ENCODE measurements around the gene ALPK3.

Gene ALPK3

GRCh38 chr15:84898761-84899160 lies 81.6 kb downstream of the ALPK3 start:
- no peak overlapping the region for H3K4me3 ChIP-seq (ENCODE audit: low read depth, low read length)
- no peak for TF ChIP-seq CTCF (conservative IDR thresholded peaks at IDR 0.05; ENCODE audit: low read depth, low read length)
- DNase-seq (ENCODE audit: low read depth), result no peak

- DNase-seq (ENCODE audit: low read depth), result no peak
- TF ChIP-seq CTCF (conservative IDR thresholded peaks at IDR 0.05; ENCODE audit: low read depth, low read length), result no peak
- H3K4me3 ChIP-seq (ENCODE audit: low read depth, low read length), result no peak overlapping the region
Observed at GRCh38 chr15:84899750-84900149, 82.6 kb downstream of the ALPK3 start.

- no peak overlapping the region for H3K4me3 ChIP-seq (ENCODE audit: low read depth, low read length)
- no peak for TF ChIP-seq CTCF (conservative IDR thresholded peaks at IDR 0.05; ENCODE audit: low read depth, low read length)
- DNase-seq (ENCODE audit: low read depth), result no peak
Observed at GRCh38 chr15:84901540-84901939, 84.4 kb downstream of the ALPK3 start.

- DNase-seq (ENCODE audit: low read depth), result no peak
- no peak overlapping the region for H3K4me3 ChIP-seq (ENCODE audit: low read depth, low read length)
- no peak for TF ChIP-seq CTCF (conservative IDR thresholded peaks at IDR 0.05; ENCODE audit: low read depth, low read length)
Observed at GRCh38 chr15:84903751-84904150, 86.6 kb downstream of the ALPK3 start.

- TF ChIP-seq CTCF (conservative IDR thresholded peaks at IDR 0.05; ENCODE audit: low read depth, low read length), result no peak
- no peak for DNase-seq (ENCODE audit: low read depth)
- no peak overlapping the region for H3K4me3 ChIP-seq (ENCODE audit: low read depth, low read length)
Observed at GRCh38 chr15:84904419-84904818, 87.3 kb downstream of the ALPK3 start.

GRCh38 chr15:84905016-84905916 lies 88.1 kb downstream of the ALPK3 start:
- no peak overlapping the region for H3K4me3 ChIP-seq (ENCODE audit: low read depth, low read length)
- no peak for TF ChIP-seq CTCF (conservative IDR thresholded peaks at IDR 0.05; ENCODE audit: low read depth, low read length)
- no peak for DNase-seq (ENCODE audit: low read depth)

GRCh38 chr15:84907731-84908130 lies 90.6 kb downstream of the ALPK3 start:
- DNase-seq (ENCODE audit: low read depth), result no peak
- H3K4me3 ChIP-seq (ENCODE audit: low read depth, low read length), result no peak overlapping the region
- no peak for TF ChIP-seq CTCF (conservative IDR thresholded peaks at IDR 0.05; ENCODE audit: low read depth, low read length)

Data from choroid plexus epithelial cell (primary cell).